B cell (primary cell): ENCODE results near the gene TRABD2A.

Experiments used
- CTCF ChIP-seq: fragments of 200-600 bp; IDR thresholded peaks from one replicate; pipeline ENCODE4 v1.8.0; 2022; ENCODE audit warnings: antibody characterized with exemption, mild to moderate bottlenecking
- EZH2 ChIP-seq: IDR thresholded peaks from 2 replicates; pipeline ENCODE4 v1.6.1; 2012; ENCODE audit warnings: borderline replicate concordance, low read depth, mild to moderate bottlenecking, moderate library complexity, low read length; ENCODE audit not compliant: insufficient read depth, poor library complexity, severe bottlenecking

GRCh38 chr2:84876369-84876768 is 4.5 kb downstream of the TRABD2A start:
- no peak for TF ChIP-seq CTCF
- TF ChIP-seq EZH2, result no peak
